HUES64 (cell line): ENCODE data around the gene FAM13C.

Experiments used
- H3K27ac ChIP-seq: 2 replicates; pipeline ENCODE4 v1.7.0; 2013; ENCODE audit warnings: low read depth, low read length, inconsistent platforms
- H3K27me3 ChIP-seq: 2 replicates; pipeline ENCODE4 v1.6.1; 2013; ENCODE audit warnings: mild to moderate bottlenecking, low read length; ENCODE audit not compliant: insufficient read depth
- H3K36me3 ChIP-seq: 2 replicates; pipeline ENCODE4 v1.6.1; 2013; ENCODE audit warnings: mild to moderate bottlenecking, low read length; ENCODE audit not compliant: insufficient read depth
- H3K4me1 ChIP-seq: 2 replicates; pipeline ENCODE4 v1.6.1; 2013; ENCODE audit warnings: mild to moderate bottlenecking, low read length, moderate library complexity; ENCODE audit not compliant: insufficient read depth
- H3K4me3 ChIP-seq: 2 replicates; pipeline ENCODE4 v1.5.1; 2013; ENCODE audit warnings: mild to moderate bottlenecking, low read length, moderate library complexity
- H3K9ac ChIP-seq: 2 replicates; pipeline ENCODE4 v1.6.1; 2013; ENCODE audit warnings: mild to moderate bottlenecking, low read depth, low read length
- H3K9me3 ChIP-seq: 2 replicates; pipeline ENCODE4 v1.6.1; 2013; ENCODE audit warnings: low read depth, low read length; ENCODE audit not compliant: insufficient read depth
- WGBS: fragments of 150-250, 120-280 bp; methylation state at CpG from one replicate; pipeline ENCODE4 v1.1.7; 2013; ENCODE audit warnings: missing lambda C conversion rate; 5-methylcytosine and 5-hydroxymethylcytosine counted together

FAM13C gene

GRCh38 chr10:59299933-59300332 is 62.4 kb downstream of the FAM13C start:
- no peak overlapping the region for H3K9ac ChIP-seq
- H3K4me3 ChIP-seq: no peak overlapping the region
- H3K27ac ChIP-seq: no peak overlapping the region
- H3K9me3 ChIP-seq: no peaks in the 10 kb centered on the region
- no peaks in the 10 kb centered on the region for H3K36me3 ChIP-seq
- H3K4me1 ChIP-seq: peaks cover 13% of the 10 kb centered on the region; the same call in 1 of the 2 replicates
- H3K27me3 ChIP-seq: no peaks in the 10 kb centered on the region
- 84% methylated on average over 5 of the region's 5 CpGs for WGBS

DNA sequence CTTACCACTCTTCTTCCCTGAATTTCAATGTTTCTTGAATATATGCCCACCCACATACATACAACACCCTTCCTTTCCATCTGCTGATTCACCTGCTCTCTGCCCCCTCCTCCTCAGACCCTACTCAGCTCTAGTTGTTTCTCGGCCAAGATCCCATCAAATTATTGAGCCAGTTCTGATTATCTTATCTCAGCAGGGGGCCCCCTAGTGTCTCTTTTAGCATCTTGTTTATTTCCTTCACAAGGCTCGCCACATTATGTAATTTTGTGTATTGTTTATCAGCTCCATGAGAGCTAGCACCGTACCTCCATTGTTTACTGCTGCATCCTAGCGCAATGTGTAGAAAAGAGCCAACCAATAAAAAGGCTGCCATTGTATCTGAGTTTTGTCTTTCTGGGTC is 71.9 kb downstream of the FAM13C start:
- no peak overlapping the region for H3K9ac ChIP-seq
- H3K4me1 ChIP-seq: peaks cover 10% of the 10 kb centered on the region
- no peaks in the 10 kb centered on the region for H3K27me3 ChIP-seq
- H3K4me3 ChIP-seq: no peak overlapping the region
- no peak overlapping the region for H3K27ac ChIP-seq
- 88% methylated on average over 4 of the region's 4 CpGs for WGBS
- no peaks in the 10 kb centered on the region for H3K9me3 ChIP-seq
- H3K36me3 ChIP-seq: no peaks in the 10 kb centered on the region

- 43% methylated on average over 2 of the region's 3 CpGs for WGBS
- no peak overlapping the region for H3K9ac ChIP-seq
- no peaks in the 10 kb centered on the region for H3K36me3 ChIP-seq
- H3K9me3 ChIP-seq: no peaks in the 10 kb centered on the region
- H3K27ac ChIP-seq: peak overlapping the region; percentile 17; the same call in 1 of the 2 replicates
- H3K4me3 ChIP-seq: no peak overlapping the region
- H3K4me1 ChIP-seq: peaks cover 10% of the 10 kb centered on the region
- H3K27me3 ChIP-seq: no peaks in the 10 kb centered on the region
Observed at GRCh38 chr10:59289853-59290252, 72.5 kb downstream of the FAM13C start.

DNA sequence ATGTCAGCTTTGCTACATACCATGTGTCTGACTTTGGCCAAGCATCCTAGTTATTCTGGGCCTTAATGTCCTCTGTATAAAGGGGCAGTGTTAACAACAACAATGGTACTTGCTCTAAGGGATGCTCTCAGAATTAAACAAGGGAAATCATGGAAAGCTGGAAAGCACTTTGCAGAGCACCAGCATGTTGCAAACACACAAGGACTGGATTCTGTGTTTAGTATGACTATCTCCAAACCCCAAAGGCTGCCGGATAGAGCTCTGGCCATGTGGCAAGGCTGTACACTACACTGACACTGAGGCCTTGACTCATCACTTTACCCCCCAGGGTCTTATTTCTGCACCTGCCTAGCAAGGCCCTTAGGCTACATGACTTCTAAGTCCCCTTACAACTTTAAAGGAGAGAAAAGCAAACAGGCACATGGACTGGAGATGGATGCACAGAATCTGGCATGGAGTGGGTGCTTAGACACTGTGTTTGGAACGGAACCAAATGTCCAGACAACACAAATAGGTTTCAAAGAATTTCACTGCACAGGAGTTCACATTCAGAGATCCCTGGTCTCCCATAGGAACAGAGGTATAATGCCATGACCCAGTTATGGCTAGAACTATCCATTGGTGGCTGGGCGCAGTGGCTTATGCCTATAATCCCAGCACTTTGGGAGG is 74.6 kb downstream of the FAM13C start:
- no peak overlapping the region for H3K9ac ChIP-seq
- no peaks in the 10 kb centered on the region for H3K36me3 ChIP-seq
- WGBS: 93% methylated on average over 3 of the region's 3 CpGs
- peaks cover 23% of the 10 kb centered on the region for H3K4me1 ChIP-seq
- no peaks in the 10 kb centered on the region for H3K27me3 ChIP-seq
- no peaks in the 10 kb centered on the region for H3K9me3 ChIP-seq
- H3K4me3 ChIP-seq: no peak overlapping the region
- no peak overlapping the region for H3K27ac ChIP-seq

- peaks cover 23% of the 10 kb centered on the region for H3K4me1 ChIP-seq
- no peak overlapping the region for H3K9ac ChIP-seq
- WGBS: 95% methylated on average over 4 of the region's 4 CpGs
- no peaks in the 10 kb centered on the region for H3K36me3 ChIP-seq
- no peak overlapping the region for H3K4me3 ChIP-seq
- no peaks in the 10 kb centered on the region for H3K9me3 ChIP-seq
- H3K27ac ChIP-seq: no peak overlapping the region
- no peaks in the 10 kb centered on the region for H3K27me3 ChIP-seq
Observed at GRCh38 chr10:59285848-59286247, 76.5 kb downstream of the FAM13C start.

DNA sequence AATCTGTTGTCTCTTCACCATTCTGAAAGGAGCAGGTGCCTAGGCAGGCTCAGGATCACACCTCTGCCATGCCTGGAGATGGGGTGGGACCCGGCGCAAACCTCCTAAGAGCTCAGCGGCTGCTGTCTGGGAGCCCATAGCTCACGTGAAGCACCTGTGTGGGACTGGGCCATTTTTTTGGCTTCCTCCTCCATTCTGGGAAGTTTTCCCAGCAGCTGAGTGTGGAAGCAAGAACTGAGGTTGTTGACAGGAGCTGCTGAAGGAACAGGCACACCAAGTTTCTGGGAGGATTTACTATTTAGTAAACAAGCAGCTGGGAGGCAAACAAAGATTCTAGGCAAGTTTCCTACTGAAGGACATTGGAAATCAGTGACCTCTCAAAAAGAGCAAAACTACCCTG is 77.3 kb downstream of the FAM13C start:
- no peaks in the 10 kb centered on the region for H3K36me3 ChIP-seq
- H3K27ac ChIP-seq: no peak overlapping the region
- H3K9me3 ChIP-seq: no peaks in the 10 kb centered on the region
- no peaks in the 10 kb centered on the region for H3K27me3 ChIP-seq
- no peak overlapping the region for H3K4me3 ChIP-seq
- WGBS: 94% methylated on average over 4 of the region's 4 CpGs
- H3K4me1 ChIP-seq: peaks cover 22% of the 10 kb centered on the region
- no peak overlapping the region for H3K9ac ChIP-seq

GRCh38 chr10:59284118-59284975 is 78.0 kb downstream of the FAM13C start:
- Histone ChIP-seq H3K27ac (no peak overlapping the region), H3K4me3 (no peak overlapping the region), H3K27me3 (no peaks in the 10 kb centered on the region), H3K4me1 (peaks cover 14% of the 10 kb centered on the region), H3K9me3 (no peaks in the 10 kb centered on the region), H3K36me3 (no peaks in the 10 kb centered on the region), H3K9ac (no peak overlapping the region)
- WGBS: 92% methylated on average over 7 of the region's 7 CpGs

GRCh38 chr10:59283456-59284091 is 78.8 kb downstream of the FAM13C start:
- peaks cover 13% of the 10 kb centered on the region for H3K4me1 ChIP-seq
- WGBS: 89% methylated on average over 9 of the region's 9 CpGs
- no peaks in the 10 kb centered on the region for H3K27me3 ChIP-seq
- H3K36me3 ChIP-seq: no peaks in the 10 kb centered on the region
- no peak overlapping the region for H3K27ac ChIP-seq
- no peak overlapping the region for H3K4me3 ChIP-seq
- no peaks in the 10 kb centered on the region for H3K9me3 ChIP-seq
- H3K9ac ChIP-seq: no peak overlapping the region

- H3K9me3 ChIP-seq: no peaks in the 10 kb centered on the region
- 94% methylated on average over 1 of the region's 1 CpG for WGBS
Observed at GRCh38 chr10:59281861-59282260, 80.5 kb downstream of the FAM13C start.

DNA sequence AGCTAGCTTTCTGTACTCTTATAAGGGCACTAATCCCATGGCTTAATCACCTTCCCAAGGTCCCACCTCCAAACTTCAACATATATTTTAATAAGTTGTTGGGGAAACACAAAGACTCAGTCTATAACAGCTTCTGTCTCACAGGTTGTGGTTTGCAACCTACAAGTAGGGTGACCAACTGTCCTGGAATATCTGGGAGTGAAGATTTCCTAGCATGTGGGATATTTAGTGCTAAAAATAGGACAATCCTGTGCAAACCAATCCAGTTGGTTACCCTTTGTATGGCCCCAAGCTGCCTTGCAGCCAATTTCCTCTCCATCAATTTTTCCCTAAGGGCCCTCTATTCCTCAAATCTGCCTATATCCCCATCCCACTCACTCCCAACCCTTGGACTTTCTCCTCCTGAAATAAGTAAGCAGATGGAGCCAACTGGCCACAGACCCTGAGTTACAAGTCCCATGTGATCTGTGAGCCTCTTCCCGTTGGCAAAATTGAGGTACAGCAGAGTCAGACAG is 82.3 kb downstream of the FAM13C start:
- WGBS: 82% methylated on average over 1 of the region's 1 CpG
- H3K9ac ChIP-seq: no peak overlapping the region
- no peaks in the 10 kb centered on the region for H3K27me3 ChIP-seq
- peaks cover 13% of the 10 kb centered on the region for H3K4me1 ChIP-seq
- H3K9me3 ChIP-seq: no peaks in the 10 kb centered on the region
- no peak overlapping the region for H3K4me3 ChIP-seq
- H3K27ac ChIP-seq: no peak overlapping the region
- H3K36me3 ChIP-seq: no peaks in the 10 kb centered on the region

More at GRCh38 chr10:59281861-59282260, 80.5 kb downstream of the FAM13C start:
- H3K4me1 ChIP-seq: peaks cover 13% of the 10 kb centered on the region
- no peaks in the 10 kb centered on the region for H3K36me3 ChIP-seq
- no peak overlapping the region for H3K9ac ChIP-seq
- H3K27ac ChIP-seq: no peak overlapping the region
- H3K27me3 ChIP-seq: no peaks in the 10 kb centered on the region
- no peak overlapping the region for H3K4me3 ChIP-seq

- H3K27ac ChIP-seq: no peak overlapping the region
Observed at GRCh38 chr10:59279476-59279875, 82.9 kb downstream of the FAM13C start.

More at GRCh38 chr10:59279476-59279875, 82.9 kb downstream of the FAM13C start:
- 100% methylated on average over 1 of the region's 1 CpG for WGBS
- H3K4me1 ChIP-seq: peaks cover 13% of the 10 kb centered on the region
- H3K36me3 ChIP-seq: no peaks in the 10 kb centered on the region
- H3K9ac ChIP-seq: no peak overlapping the region
- H3K9me3 ChIP-seq: no peaks in the 10 kb centered on the region
- H3K4me3 ChIP-seq: no peak overlapping the region
- no peaks in the 10 kb centered on the region for H3K27me3 ChIP-seq
